GM20000 (cell line): ENCODE data around the gene SHPK.
"Not testable (repeated sequence)": the region's sequence is repeated elsewhere in the genome, so short reads cannot be mapped to it uniquely, and the experiment has no call there.

Experiments used
- DNase-seq: peaks from one replicate; pipeline ENCODE4 v3.0.0; 2012; ENCODE audit warnings: low spot score
- TF ChIP-seq, protein P1 (sequence below): IDR thresholded peaks from 2 replicates; pipeline ENCODE4 v1.5.1; 2012; ENCODE audit warnings: mild to moderate bottlenecking, control low read depth; ENCODE audit errors: extremely low read depth, missing control alignments

Gene SHPK

DNA sequence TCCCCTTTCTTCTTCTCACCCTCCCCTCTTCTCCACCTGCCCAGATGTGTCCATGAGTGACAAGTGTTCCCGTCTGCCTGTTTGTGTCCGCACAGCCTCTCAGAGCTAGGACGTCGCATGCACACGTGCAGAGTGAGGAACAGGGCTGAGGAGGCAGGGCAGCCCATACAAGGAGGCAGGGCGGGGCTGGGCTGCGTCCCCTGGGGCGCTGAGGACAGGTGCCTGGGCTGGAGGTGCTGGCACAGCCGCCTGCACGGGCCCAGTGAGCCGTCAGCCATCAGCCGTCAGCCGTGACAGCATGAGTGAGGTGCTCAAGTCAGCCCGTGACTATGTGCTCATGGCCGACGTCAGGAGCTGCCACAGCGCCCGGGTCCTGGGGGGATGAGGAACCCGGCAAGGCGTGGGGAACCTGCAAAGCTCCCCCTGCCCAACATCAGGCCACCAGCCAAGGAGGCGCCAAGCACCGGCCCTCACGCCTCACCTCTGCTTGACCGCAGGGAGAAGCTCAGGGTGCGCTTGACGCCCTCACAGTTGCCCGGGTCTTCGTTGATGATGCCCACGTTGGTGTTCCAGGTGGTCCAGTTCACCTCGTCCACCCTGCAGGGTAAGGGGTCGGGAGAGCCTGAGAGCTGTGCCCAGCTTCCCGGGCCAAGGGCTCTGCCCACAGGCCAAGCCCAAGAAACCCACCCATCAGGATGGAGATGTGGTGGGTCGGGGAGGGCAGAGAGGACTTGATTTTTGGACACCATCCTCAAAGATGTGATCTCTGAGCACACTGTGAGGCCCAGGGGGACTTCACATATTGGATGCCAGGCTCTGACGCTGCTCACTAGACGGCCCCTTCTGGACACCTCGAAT, 64.8 kb downstream of the SHPK start:
- DNase-seq = no peak
- TF ChIP-seq, protein P1, sequence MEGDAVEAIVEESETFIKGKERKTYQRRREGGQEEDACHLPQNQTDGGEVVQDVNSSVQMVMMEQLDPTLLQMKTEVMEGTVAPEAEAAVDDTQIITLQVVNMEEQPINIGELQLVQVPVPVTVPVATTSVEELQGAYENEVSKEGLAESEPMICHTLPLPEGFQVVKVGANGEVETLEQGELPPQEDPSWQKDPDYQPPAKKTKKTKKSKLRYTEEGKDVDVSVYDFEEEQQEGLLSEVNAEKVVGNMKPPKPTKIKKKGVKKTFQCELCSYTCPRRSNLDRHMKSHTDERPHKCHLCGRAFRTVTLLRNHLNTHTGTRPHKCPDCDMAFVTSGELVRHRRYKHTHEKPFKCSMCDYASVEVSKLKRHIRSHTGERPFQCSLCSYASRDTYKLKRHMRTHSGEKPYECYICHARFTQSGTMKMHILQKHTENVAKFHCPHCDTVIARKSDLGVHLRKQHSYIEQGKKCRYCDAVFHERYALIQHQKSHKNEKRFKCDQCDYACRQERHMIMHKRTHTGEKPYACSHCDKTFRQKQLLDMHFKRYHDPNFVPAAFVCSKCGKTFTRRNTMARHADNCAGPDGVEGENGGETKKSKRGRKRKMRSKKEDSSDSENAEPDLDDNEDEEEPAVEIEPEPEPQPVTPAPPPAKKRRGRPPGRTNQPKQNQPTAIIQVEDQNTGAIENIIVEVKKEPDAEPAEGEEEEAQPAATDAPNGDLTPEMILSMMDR = no peak

DNA sequence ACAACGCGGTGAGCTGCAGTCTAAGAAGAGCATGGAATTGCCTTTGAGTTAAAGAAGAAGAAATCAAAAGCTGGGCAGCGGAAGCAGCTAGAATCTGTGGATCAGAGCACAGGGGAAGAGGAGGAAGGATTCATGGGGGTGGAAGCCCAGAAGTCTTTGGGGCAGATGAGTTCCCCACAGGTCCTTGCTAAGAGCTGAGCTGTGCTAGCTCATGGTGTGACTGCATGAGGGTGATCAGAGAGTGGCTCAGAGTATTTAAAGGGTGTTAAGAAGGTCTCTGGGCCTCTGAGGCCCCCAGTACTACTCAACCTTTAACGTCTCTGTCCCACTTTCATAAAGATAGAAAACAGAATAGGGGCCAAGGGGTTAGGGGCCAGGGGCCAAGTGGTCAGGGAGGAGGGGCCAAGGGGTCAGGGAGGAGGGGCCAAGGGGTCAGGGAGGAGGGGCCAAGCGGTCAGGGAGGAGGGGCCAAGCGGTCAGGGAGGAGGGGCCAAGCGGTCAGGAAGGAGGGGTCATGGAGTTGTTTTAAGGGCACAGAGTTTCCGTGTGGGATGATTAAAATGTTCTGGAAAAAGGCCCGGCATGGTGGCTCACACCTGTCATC, 66.4 kb downstream of the SHPK start:
- TF ChIP-seq, protein P1 = no peak
- DNase-seq = no peak

DNA sequence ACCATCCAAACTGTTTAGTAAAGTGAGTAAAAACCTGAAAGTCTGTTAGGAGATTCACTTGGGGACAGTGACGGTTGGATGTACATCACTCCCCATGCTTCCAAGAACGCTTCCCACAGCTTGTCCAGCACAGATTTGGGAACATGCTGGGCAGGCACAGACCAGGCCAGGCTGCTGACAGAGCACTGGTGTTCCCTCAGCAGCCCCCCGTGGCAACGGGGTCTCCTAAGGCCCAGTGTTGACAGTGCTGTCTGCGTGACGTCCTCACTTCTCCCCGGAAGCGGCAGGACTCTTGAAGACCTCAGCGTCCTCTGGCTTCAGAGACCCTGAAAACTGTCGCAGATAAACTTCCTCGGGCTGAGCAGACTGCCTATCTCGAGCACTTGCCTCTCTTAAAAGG, 69.5 kb downstream of the SHPK start:
- DNase-seq = no peak
- TF ChIP-seq, protein P1 = no peak

DNA sequence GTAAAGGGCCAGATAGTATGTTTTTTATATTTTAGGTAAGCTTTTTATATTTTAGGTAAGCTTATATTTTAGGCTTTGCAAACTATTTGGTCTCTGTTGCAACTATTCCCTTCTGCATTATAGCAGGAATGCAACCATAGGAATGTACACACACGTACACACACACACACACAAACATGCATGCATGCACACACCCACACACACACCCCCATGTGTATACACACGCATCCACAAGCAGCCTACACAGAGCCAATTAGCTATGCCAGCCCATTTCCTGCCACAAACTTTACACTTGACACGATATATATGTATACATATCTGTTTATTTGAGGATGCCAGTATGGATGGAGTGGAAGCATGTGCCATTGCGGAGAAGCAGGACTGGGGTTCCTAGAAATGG, 70.9 kb downstream of the SHPK start:
- no peak for DNase-seq

DNA sequence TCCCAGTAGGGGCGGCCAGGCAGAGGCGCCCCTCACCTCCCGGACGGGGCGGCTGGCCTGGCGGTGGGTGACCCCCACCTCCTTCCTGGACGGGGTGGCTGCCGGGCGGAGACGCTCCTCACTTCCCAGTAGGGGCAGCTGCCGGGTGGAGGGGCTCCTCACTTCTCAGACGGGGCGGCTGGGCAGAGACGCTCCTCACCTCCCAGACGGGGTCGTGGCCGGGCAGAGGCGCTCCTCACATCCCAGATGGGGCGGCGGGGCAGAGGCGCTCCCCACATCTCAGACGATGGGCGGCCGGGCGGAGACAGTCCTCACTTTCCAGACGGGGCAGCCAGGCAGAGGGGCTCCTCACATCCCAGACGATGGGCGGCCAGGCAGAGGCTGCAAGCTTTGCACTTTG, 71.8 kb downstream of the SHPK start:
- DNase-seq = not testable (repeated sequence)

More for the DNA sequence above, 70.9 kb downstream of the SHPK start:
- TF ChIP-seq, protein P1 = no peak

DNA sequence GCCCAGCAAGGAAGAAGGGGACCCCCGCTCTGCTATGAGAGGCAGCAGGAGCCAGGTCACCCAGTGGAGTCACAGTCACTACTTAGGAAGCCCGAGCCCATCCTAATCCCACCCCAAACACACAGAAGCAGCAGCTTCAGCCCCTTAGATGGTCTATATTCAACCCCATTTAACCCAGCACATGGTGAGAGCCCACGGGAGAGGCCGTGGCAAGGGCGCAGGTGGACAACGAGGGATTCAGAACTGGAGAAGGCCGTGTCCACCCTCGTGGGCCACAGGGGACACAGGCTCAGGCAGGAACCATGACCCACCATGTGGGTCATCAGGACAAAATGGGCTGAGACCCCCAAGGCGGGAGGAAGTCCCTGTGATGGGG, 76.8 kb downstream of the SHPK start:
- TF ChIP-seq, protein P1 = no peak
- DNase-seq = no peak

DNA sequence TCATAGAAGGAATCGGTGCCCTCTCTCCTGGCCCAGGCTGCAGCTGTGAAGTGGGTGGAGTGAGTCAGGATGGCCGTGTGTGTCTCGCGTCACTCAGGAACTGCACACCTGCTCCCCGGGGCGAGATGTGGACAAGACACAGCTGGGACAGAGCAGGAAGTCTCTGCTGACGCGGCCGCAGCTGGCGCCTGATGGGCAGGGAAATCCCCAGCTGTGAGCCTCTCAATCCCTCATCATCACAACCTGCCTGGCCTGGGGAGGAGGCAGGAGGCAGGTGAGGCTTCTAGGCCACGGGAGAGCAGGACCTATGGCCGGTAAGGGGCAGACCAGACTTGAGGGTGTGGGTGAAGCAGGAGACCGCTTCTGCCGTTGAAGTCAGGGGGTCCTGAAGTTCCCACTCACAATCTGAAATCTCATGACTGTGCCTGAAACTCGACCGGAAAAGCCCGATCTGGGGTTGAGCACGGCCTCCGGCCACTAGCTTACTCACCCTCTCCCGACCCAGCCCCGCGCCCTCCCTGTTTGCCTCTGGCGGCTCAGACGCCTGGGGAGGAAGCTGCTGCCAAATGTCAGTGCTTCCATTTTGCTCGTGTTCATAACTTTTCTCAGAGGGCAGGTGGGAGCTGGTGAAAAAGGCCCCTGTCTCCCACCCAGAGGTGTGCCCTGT, 77.3 kb downstream of the SHPK start:
- DNase-seq = peak; percentile 91

More for the DNA sequence above, 77.3 kb downstream of the SHPK start:
- TF ChIP-seq, protein P1 = no peak
